Neural progenitor cell (in vitro differentiated cells): ENCODE measurements around the gene TSNAXIP1.

Source experiments
- CTCF ChIP-seq: fragments of 200-600 bp; sonication (generic); IDR thresholded peaks from 2 replicates; pipeline ENCODE4 v1.5.1; 2017; ENCODE audit warnings: antibody characterized with exemption, mild to moderate bottlenecking
- EZH2 ChIP-seq: fragments of 200-600 bp; sonication (generic); IDR thresholded peaks from 2 replicates; pipeline ENCODE4 v1.6.1; 2017; ENCODE audit warnings: antibody characterized with exemption, mild to moderate bottlenecking, moderate library complexity

GRCh38 chr16:67775273-67775672, 31.4 kb upstream of the TSNAXIP1 start:
- no peak for TF ChIP-seq CTCF
- TF ChIP-seq EZH2 = no peak
